Dedifferentiated amniotic fluid mesenchymal stem cell (primary cell): ENCODE measurements around the gene MIPOL1.
"Not testable (repeated sequence)": the region's sequence is repeated elsewhere in the genome, so short reads cannot be mapped to it uniquely, and the experiment has no call there.

ENCODE experiments used
- DNase-seq: peaks from one replicate; pipeline ENCODE4 v3.0.0-alpha.2; 2016; ENCODE audit errors: extremely low spot score

Gene MIPOL1

GRCh38 chr14:37187294-37187693, 10.4 kb upstream of the MIPOL1 start:
- no peak for DNase-seq

GRCh38 chr14:37187840-37188577, 9.7 kb upstream of the MIPOL1 start:
- DNase-seq, result not testable (repeated sequence)

GRCh38 chr14:37189733-37190132, 8.0 kb upstream of the MIPOL1 start:
- DNase-seq, result not testable (repeated sequence)

- DNase-seq, result no peak
Measured at GRCh38 chr14:37194698-37195097, 3.0 kb upstream of the MIPOL1 start.

GRCh38 chr14:37195327-37195726, 2.4 kb upstream of the MIPOL1 start:
- no peak for DNase-seq

- no peak for DNase-seq
Measured at GRCh38 chr14:37196604-37197420, 925 bp upstream of the MIPOL1 start.

- DNase-seq, result no peak
Measured at GRCh38 chr14:37198273-37198598, 499 bp downstream of the MIPOL1 start.

GRCh38 chr14:37198907-37199306, 1.2 kb downstream of the MIPOL1 start:
- no peak for DNase-seq

GRCh38 chr14:37201724-37202123, 4.0 kb downstream of the MIPOL1 start:
- DNase-seq, result no peak

- no peak for DNase-seq
Measured at GRCh38 chr14:37202265-37202664, 4.5 kb downstream of the MIPOL1 start.

GRCh38 chr14:37202812-37203211, 5.1 kb downstream of the MIPOL1 start:
- DNase-seq, result no peak

- DNase-seq, result no peak
Measured at GRCh38 chr14:37203423-37203822, 5.7 kb downstream of the MIPOL1 start.

GRCh38 chr14:37205623-37206605, 8.2 kb downstream of the MIPOL1 start:
- DNase-seq, result not testable (repeated sequence)

GRCh38 chr14:37209617-37210016, 11.9 kb downstream of the MIPOL1 start:
- not testable (repeated sequence) for DNase-seq

GRCh38 chr14:37210448-37210847, 12.7 kb downstream of the MIPOL1 start:
- DNase-seq, result no peak

GRCh38 chr14:37213016-37213415, 15.3 kb downstream of the MIPOL1 start:
- DNase-seq, result no peak

GRCh38 chr14:37215345-37215744, 17.6 kb downstream of the MIPOL1 start:
- DNase-seq, result no peak

GRCh38 chr14:37221073-37221472, 23.3 kb downstream of the MIPOL1 start:
- DNase-seq, result no peak

GRCh38 chr14:37223947-37224474, 26.3 kb downstream of the MIPOL1 start:
- DNase-seq, result no peak

- DNase-seq, result not testable (repeated sequence)
Measured at GRCh38 chr14:37225668-37226067, 27.9 kb downstream of the MIPOL1 start.

GRCh38 chr14:37230551-37231194, 32.9 kb downstream of the MIPOL1 start:
- peak; percentile 82 for DNase-seq
